PC-3 (cell line): ENCODE data around the gene PLCL1. TPM values are rescaled to one million over a fixed set of nuclear protein-coding genes. Genes with fewer than 3 reads are reported as not detected.

Experiments used
- ATAC-seq: fragments of 200-7000 bp; cut with Tn5 transposase; 2 replicates; pipeline ENCODE4 v1.9.1; 2020; ENCODE audit warnings: mild to moderate bottlenecking, moderate library complexity
- BruUV-seq: library from RNA; stranded (reverse); fragments of 400-500 nt; replicated peaks from 2 replicates; lab custom pipeline; 2021; lab: Mats Ljungman, UMichigan
- CTCF ChIA-PET: fragments of 300-600 bp; sonication (Branson Sonifier 250); formaldehyde crosslinking; loops from one replicate; lab custom pipeline; 2022; ENCODE audit warnings: antibody characterized with exemption; lab: Charles Lee
- POLR2A ChIA-PET: fragments of 300-600 bp; sonication (Branson Sonifier 250); formaldehyde crosslinking; loops from one replicate; lab custom pipeline; 2022; ENCODE audit warnings: antibody characterized with exemption; ENCODE audit not compliant: unreplicated experiment; lab: Charles Lee
- DNase-seq: peaks from one replicate; pipeline ENCODE4 v3.0.0-alpha.2; 2015
- H2AFZ ChIP-seq: fragments of 300-600 bp; sonication (generic); 2 replicates; pipeline ENCODE4 v1.6.0; 2016; ENCODE audit warnings: antibody characterized with exemption, low read length
- H3F3A ChIP-seq: fragments of 300-600 bp; sonication (generic); one replicate; pipeline ENCODE4 v1.6.0; 2017; ENCODE audit warnings: antibody characterized with exemption, low read length, control low read depth, mild to moderate bottlenecking; ENCODE audit not compliant: unreplicated experiment
- H3K27ac ChIP-seq: fragments of 300-600 bp; sonication (generic); 2 replicates; pipeline ENCODE4 v1.5.1; 2016; ENCODE audit warnings: mild to moderate bottlenecking, low read length
- H3K27me3 ChIP-seq: fragments of 300-600 bp; sonication (generic); 2 replicates; pipeline ENCODE4 v1.6.1; 2016; ENCODE audit warnings: low read length, mixed read lengths
- H3K36me3 ChIP-seq: fragments of 300-600 bp; sonication (generic); 2 replicates; pipeline ENCODE4 v1.6.1; 2016; ENCODE audit warnings: low read depth, mixed run types, low read length, mixed read lengths
- H3K4me1 ChIP-seq: fragments of 300-600 bp; sonication (generic); 2 replicates; pipeline ENCODE4 v1.5.1; 2016; ENCODE audit warnings: low read length; ENCODE audit not compliant: insufficient read depth
- H3K4me2 ChIP-seq: fragments of 300-600 bp; sonication (generic); 2 replicates; pipeline ENCODE4 v1.6.0; 2016; ENCODE audit warnings: low read length
- H3K4me3 ChIP-seq: fragments of 300-600 bp; sonication (generic); 2 replicates; pipeline ENCODE4 v1.5.1; 2016; ENCODE audit warnings: mild to moderate bottlenecking, low read length, mixed read lengths
- H3K79me2 ChIP-seq: fragments of 300-600 bp; sonication (generic); 2 replicates; pipeline ENCODE4 v1.6.1; 2017; ENCODE audit warnings: low read length, mixed read lengths
- H3K9ac ChIP-seq: fragments of 300-600 bp; sonication (generic); 2 replicates; pipeline ENCODE4 v1.6.0; 2016; ENCODE audit warnings: mild to moderate bottlenecking, low read length
- H3K9me2 ChIP-seq: fragments of 300-600 bp; sonication (generic); replicated peaks from 2 replicates; pipeline ENCODE4 v1.6.1; 2016; ENCODE audit warnings: mixed run types, low read length, mixed read lengths
- H3K9me3 ChIP-seq: fragments of 300-600 bp; sonication (generic); 2 replicates; pipeline ENCODE4 v1.6.1; 2016; ENCODE audit warnings: low read length, mixed read lengths
- H4K20me1 ChIP-seq: fragments of 300-600 bp; sonication (generic); 2 replicates; pipeline ENCODE4 v1.6.1; 2016; ENCODE audit warnings: low read length, mixed read lengths
- CTCF ChIP-seq: fragments of 300-600 bp; sonication (generic); conservative IDR thresholded peaks from 2 replicates; pipeline ENCODE4 v1.5.1; 2017; ENCODE audit warnings: antibody characterized with exemption, low read depth, mild to moderate bottlenecking, low read length
- EZH2 ChIP-seq: fragments of 300-600 bp; sonication (generic); IDR thresholded peaks from one replicate; pipeline ENCODE4 v1.6.1; 2017; ENCODE audit warnings: antibody characterized with exemption, mild to moderate bottlenecking, low read length; ENCODE audit not compliant: unreplicated experiment
- EZH2phosphoT487 ChIP-seq: fragments of 300-600 bp; sonication (generic); IDR thresholded peaks from 2 replicates; pipeline ENCODE4 v1.6.1; 2018; ENCODE audit warnings: mild to moderate bottlenecking, antibody characterized with exemption, low read length, borderline replicate concordance
- intact Hi-C: fragments of 100-400 bp; cut with micrococcal nuclease; formaldehyde crosslinking; loops from 2 replicates; pipeline ENCODE4 v1.9.0; 2023
- total RNA-seq: library from RNA; depleted of rRNA; stranded (reverse); fragments of >200 nt; gene quantifications from 2 replicates; pipeline ENCODE4 v1.2.3, GENCODE V29; 2014

PLCL1 gene
- total RNA-seq, 1 experiment from 2014 or later = not detected

- Histone ChIP-seq H3K4me3 (no peak overlapping the region), H3K4me2 (no peak overlapping the region), H3K9me2 (no peaks in the 10 kb centered on the region), H4K20me1 (no peaks in the 10 kb centered on the region), H3K4me1 (no peaks in the 10 kb centered on the region), H3K27me3 (peaks cover 16% of the 10 kb centered on the region), H2AFZ (no peak overlapping the region), H3K9ac (no peak overlapping the region), H3K9me3 (no peaks in the 10 kb centered on the region), H3F3A (no peaks in the 10 kb centered on the region), H3K79me2 (no peaks in the 10 kb centered on the region), H3K27ac (no peak overlapping the region), H3K36me3 (no peaks in the 10 kb centered on the region)
- ATAC-seq (no peak), DNase-seq (no peak)
- POLR2A ChIA-PET = no interaction called here
- CTCF ChIA-PET = no interaction called here
- intact Hi-C loops = no loop called here
- no peak for TF ChIP-seq EZH2
- no peak for TF ChIP-seq EZH2phosphoT487
- TF ChIP-seq CTCF = no peak
- no TSS peak for BruUV-seq
Measured at GRCh38 chr2:197913084-197913483, 108.7 kb downstream of the PLCL1 start.

- ChIA-PET POLR2A (no interaction called here), CTCF (no interaction called here)
Measured at GRCh38 chr2:197914778-197915177, 110.4 kb downstream of the PLCL1 start.

More at GRCh38 chr2:197914778-197915177, 110.4 kb downstream of the PLCL1 start:
- Histone ChIP-seq H3K79me2 (no peaks in the 10 kb centered on the region), H3K27me3 (peaks cover 16% of the 10 kb centered on the region), H3K36me3 (no peaks in the 10 kb centered on the region), H3K9me3 (no peaks in the 10 kb centered on the region), H4K20me1 (no peaks in the 10 kb centered on the region), H3K9ac (no peak overlapping the region), H3K9me2 (no peaks in the 10 kb centered on the region), H3K4me2 (no peak overlapping the region), H2AFZ (no peak overlapping the region), H3K27ac (no peak overlapping the region), H3K4me3 (no peak overlapping the region), H3F3A (no peaks in the 10 kb centered on the region), H3K4me1 (no peaks in the 10 kb centered on the region)
- BruUV-seq = no TSS peak
- intact Hi-C loops = no loop called here
- TF ChIP-seq EZH2phosphoT487 = no peak
- TF ChIP-seq EZH2 = no peak
- no peak for TF ChIP-seq CTCF
- ATAC-seq (no peak), DNase-seq (no peak)
